Measurements from ENCODE around the gene PDCD11. TPM values are rescaled to one million over a fixed set of nuclear protein-coding genes. Genes with fewer than 3 reads are reported as not detected.

Gene PDCD11
- total RNA-seq, 1 experiment from 2014 or later: 20.4 TPM

DNA sequence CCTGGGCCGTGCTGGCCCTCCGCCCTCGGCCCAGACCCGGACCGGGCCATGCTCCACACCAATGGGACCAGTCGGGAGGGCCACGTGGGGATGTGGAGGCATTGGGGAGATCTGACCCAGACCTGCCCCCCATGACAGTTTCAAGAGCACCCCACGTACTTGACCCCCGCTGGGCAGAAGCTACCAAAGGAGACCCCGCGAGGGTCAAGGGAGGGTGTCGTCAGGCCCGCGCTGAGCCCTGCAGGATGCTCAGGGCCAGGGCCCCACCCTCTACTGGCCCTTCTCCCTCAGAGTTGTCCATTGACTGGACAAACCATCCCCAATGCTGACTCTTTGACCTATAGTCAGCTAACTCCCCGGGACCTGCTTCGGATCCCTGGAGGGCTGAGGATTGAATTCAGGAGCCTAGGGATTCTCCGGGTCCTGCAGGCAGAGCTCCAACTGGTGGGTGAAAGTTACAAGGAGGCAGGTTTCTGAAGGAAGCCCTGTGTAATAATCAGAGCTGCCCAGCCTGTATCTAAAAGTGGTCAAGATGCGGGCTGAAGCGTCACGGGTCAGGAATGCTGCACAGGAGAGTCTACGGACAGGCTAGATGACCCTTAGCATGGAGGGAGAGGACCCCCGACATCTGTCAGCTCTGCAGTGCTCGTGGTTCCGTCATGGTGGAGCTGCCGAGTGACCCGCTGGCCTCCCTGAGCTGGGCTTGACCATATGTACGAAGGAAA lies 56.2 kb downstream of the PDCD11 start:
- peak overlapping the region; percentile 67; the same call in 1 of the 2 replicates for H3K27ac ChIP-seq
- ChIA-PET CTCF (no interaction called here), POLR2A (ENCODE audit: unreplicated experiment) (interaction anchor here (0.5 to 0.6 kb wide), 3 partner anchors 13 to 400 kb away, joined by 3 to 5 read pairs (median 3); no protein-coding TSS in a partner anchor)

GRCh38 chr10:103454026-103454425 lies 57.6 kb downstream of the PDCD11 start:
- ChIA-PET POLR2A (ENCODE audit: unreplicated experiment) (no interaction called here), CTCF (no interaction called here)
- no peaks in the 10 kb centered on the region for H4K20me1 ChIP-seq (ENCODE audit: insufficient read depth)
- H2AFZ ChIP-seq: no peak overlapping the region
- H3K4me1 ChIP-seq (replicated peaks; ENCODE audit: insufficient read depth): peaks cover 39% of the 10 kb centered on the region
- no peaks in the 10 kb centered on the region for H3K36me3 ChIP-seq (ENCODE audit: low read depth)
- H3F3A ChIP-seq (ENCODE audit: insufficient read depth, low read depth): peaks cover 16% of the 10 kb centered on the region
- H3K4me3 ChIP-seq: no peak overlapping the region
- H3K79me2 ChIP-seq (ENCODE audit: low read depth): peaks cover 26% of the 10 kb centered on the region
- no peaks in the 10 kb centered on the region for H3K9me2 ChIP-seq (ENCODE audit: insufficient read depth)
- no TSS peak for BruUV-seq (replicated peaks)
- TF ChIP-seq CTCF (conservative IDR thresholded peaks at IDR 0.05) (no peak), EZH2 (IDR thresholded peaks at IDR 0.05; ENCODE audit: low read depth) (no peak)
- intact Hi-C loops (cut with micrococcal nuclease; ENCODE audit: unreplicated experiment): no loop called here
- no peaks in the 10 kb centered on the region for H3K27me3 ChIP-seq (ENCODE audit: insufficient read depth, low read depth)
- DNase-seq: no peak
- no peak overlapping the region for H3K27ac ChIP-seq
- H3K4me2 ChIP-seq: peak overlapping the region; percentile 49
- H3K9me3 ChIP-seq (ENCODE audit: insufficient read depth, low read depth): no peaks in the 10 kb centered on the region

More for the DNA sequence above, 56.2 kb downstream of the PDCD11 start:
- Histone ChIP-seq H3K9me2 (ENCODE audit: insufficient read depth) (no peaks in the 10 kb centered on the region), H3K4me3 (peak overlapping the region; percentile 83), H3K4me1 (replicated peaks; ENCODE audit: insufficient read depth) (peaks cover 46% of the 10 kb centered on the region), H2AFZ (peak overlapping the region; percentile 62), H3F3A (ENCODE audit: insufficient read depth, low read depth) (peaks cover 16% of the 10 kb centered on the region), H3K9me3 (ENCODE audit: insufficient read depth, low read depth) (no peaks in the 10 kb centered on the region), H4K20me1 (ENCODE audit: insufficient read depth) (no peaks in the 10 kb centered on the region), H3K4me2 (peak overlapping the region; percentile 91), H3K79me2 (ENCODE audit: low read depth) (peaks cover 39% of the 10 kb centered on the region), H3K27me3 (ENCODE audit: insufficient read depth, low read depth) (no peaks in the 10 kb centered on the region), H3K36me3 (ENCODE audit: low read depth) (peaks cover 8% of the 10 kb centered on the region; the same call in 1 of the 2 replicates)
- TF ChIP-seq CTCF (conservative IDR thresholded peaks at IDR 0.05) (no peak), EZH2 (IDR thresholded peaks at IDR 0.05; ENCODE audit: low read depth) (no peak)
- peak; percentile 28 to 62 for DNase-seq
- TSS peak; percentile 34 for BruUV-seq (replicated peaks)
- intact Hi-C loops (cut with micrococcal nuclease; ENCODE audit: unreplicated experiment): no loop called here

DNA sequence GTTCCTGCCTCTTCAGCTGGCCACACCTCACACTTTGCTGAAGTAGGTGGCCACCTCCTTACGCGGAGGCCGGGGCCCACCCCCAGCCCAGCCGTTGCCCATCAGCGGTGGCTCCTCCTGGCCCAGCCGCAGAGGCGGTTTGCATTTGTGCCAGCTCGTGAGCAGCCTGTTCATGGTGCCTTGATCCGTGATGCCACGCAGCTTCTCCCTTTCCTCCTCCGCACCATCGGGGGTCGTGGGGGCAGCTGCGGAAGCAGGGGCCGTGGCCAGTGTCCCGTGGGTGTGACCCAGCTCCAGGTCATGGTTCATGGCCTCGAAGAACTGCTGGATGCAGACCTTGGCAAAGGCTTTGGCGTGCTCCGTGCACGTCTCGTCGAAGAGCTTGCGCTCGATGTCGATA lies 58.8 kb downstream of the PDCD11 start:
- Histone ChIP-seq H3K79me2 (ENCODE audit: low read depth) (peaks cover 14% of the 10 kb centered on the region), H3F3A (ENCODE audit: insufficient read depth, low read depth) (peaks cover 15% of the 10 kb centered on the region), H3K9me3 (ENCODE audit: insufficient read depth, low read depth) (no peaks in the 10 kb centered on the region), H3K36me3 (ENCODE audit: low read depth) (no peaks in the 10 kb centered on the region), H3K9me2 (ENCODE audit: insufficient read depth) (no peaks in the 10 kb centered on the region), H3K4me3 (no peak overlapping the region), H3K27ac (no peak overlapping the region), H3K4me2 (no peak overlapping the region), H3K4me1 (replicated peaks; ENCODE audit: insufficient read depth) (peaks cover 27% of the 10 kb centered on the region), H2AFZ (no peak overlapping the region), H3K27me3 (ENCODE audit: insufficient read depth, low read depth) (no peaks in the 10 kb centered on the region), H4K20me1 (ENCODE audit: insufficient read depth) (no peaks in the 10 kb centered on the region)
- intact Hi-C loops (cut with micrococcal nuclease; ENCODE audit: unreplicated experiment): no loop called here
- DNase-seq: no peak
- no peak for TF ChIP-seq CTCF (conservative IDR thresholded peaks at IDR 0.05)
- no peak for TF ChIP-seq EZH2 (IDR thresholded peaks at IDR 0.05; ENCODE audit: low read depth)
- CTCF ChIA-PET: interaction anchor here (0.5 kb wide), 1 partner anchor 413 kb away, joined by 4 read pairs; no protein-coding TSS in a partner anchor
- BruUV-seq (replicated peaks): no TSS peak
- POLR2A ChIA-PET (ENCODE audit: unreplicated experiment): no interaction called here

Data from PC-9 (cell line).